GM13977 (cell line): ENCODE results near the gene LMTK2.
A peak's percentile ranks its signal among the peaks of the same experiment; 100 is the strongest.

Source experiments
- DNase-seq: peaks from one replicate; pipeline ENCODE4 v3.0.0; 2012; ENCODE audit warnings: low spot score
- in situ Hi-C: fragments of 300-500 bp; cut with MboI; formaldehyde crosslinking; loops from one replicate; pipeline ENCODE4 v1.12.0; 2022; ENCODE audit warnings: low sequenced_read_pairs, low pct_unique_long_range_greater_than_20kb, mixed read lengths, inconsistent platforms; ENCODE audit not compliant: unreplicated experiment
- TF ChIP-seq, protein P1 (sequence below): IDR thresholded peaks from 2 replicates; pipeline ENCODE4 v1.5.1; 2012; ENCODE audit warnings: mild to moderate bottlenecking, control low read depth; ENCODE audit not compliant: insufficient read depth; ENCODE audit errors: extremely low read depth, missing control alignments

Gene LMTK2

GRCh38 chr7:98162758-98163157, 56.1 kb downstream of the LMTK2 start:
- in situ Hi-C loops: loop anchor here (10.0 kb wide), 1 partner anchor 138 kb away; no protein-coding TSS in a partner anchor
- TF ChIP-seq, protein P1, sequence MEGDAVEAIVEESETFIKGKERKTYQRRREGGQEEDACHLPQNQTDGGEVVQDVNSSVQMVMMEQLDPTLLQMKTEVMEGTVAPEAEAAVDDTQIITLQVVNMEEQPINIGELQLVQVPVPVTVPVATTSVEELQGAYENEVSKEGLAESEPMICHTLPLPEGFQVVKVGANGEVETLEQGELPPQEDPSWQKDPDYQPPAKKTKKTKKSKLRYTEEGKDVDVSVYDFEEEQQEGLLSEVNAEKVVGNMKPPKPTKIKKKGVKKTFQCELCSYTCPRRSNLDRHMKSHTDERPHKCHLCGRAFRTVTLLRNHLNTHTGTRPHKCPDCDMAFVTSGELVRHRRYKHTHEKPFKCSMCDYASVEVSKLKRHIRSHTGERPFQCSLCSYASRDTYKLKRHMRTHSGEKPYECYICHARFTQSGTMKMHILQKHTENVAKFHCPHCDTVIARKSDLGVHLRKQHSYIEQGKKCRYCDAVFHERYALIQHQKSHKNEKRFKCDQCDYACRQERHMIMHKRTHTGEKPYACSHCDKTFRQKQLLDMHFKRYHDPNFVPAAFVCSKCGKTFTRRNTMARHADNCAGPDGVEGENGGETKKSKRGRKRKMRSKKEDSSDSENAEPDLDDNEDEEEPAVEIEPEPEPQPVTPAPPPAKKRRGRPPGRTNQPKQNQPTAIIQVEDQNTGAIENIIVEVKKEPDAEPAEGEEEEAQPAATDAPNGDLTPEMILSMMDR: no peak
- no peak for DNase-seq

DNA sequence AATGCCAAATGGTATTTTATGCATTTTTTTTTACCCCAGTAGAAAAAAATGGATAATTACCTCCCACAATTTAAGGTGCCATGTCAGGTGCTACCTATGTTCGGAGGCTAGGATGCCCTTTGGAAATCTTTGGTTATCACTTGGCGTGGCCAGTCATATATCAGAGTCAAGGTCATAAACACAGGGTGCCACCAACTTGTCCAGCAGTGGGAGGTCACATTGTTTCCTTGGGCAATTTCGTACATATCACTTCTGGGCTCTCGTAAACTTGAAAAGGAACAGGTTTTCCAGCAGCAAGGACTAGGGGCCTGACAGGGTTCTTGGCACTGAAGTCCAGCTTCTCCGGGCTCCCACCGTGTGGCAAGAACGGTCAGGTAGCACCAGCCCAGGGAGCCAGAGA, 56.6 kb downstream of the LMTK2 start:
- TF ChIP-seq, protein P1: no peak
- DNase-seq: no peak
- in situ Hi-C loops: loop anchor here (10.0 kb wide), 1 partner anchor 138 kb away; no protein-coding TSS in a partner anchor

DNA sequence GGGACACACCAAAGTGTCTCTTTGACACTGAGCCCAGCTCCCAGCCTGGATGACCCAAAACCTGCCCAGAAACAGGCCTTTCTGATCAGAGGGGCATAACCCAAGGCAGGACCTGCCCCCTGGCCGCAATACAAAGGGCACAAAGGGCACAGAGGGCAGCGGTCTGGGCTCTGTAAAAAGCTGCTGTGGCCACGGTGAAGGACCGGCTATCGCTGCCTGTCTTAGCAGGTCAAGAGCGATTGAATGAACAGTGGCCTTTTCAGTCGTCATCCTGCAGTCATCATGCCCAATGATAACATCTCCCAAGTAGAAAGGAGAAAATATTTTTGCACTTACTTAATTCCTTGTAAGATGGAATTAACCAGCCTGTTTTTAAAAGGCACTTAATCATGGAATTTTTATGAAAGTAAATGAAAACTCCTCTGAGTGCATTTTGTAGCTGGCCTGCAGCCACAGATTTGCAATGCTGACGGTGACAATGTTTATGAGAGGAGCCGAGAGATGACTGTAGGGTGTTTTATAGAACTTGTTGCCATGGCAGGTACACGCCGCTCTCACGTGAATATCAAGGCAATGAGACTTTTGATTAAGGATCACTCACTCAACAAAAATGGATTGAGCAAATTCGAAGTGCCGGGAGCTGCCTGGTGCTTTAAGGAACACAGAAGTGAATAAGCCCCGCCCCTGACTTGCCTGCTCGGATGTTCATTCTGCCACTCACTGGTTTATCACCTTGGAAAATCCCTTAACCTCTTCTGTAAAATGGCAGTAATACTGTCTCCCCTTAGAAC, 57.2 kb downstream of the LMTK2 start:
- in situ Hi-C loops: loop anchor here (10.0 kb wide), 1 partner anchor 139 kb away; no protein-coding TSS in a partner anchor
- TF ChIP-seq, protein P1: no peak
- DNase-seq: no peak

DNA sequence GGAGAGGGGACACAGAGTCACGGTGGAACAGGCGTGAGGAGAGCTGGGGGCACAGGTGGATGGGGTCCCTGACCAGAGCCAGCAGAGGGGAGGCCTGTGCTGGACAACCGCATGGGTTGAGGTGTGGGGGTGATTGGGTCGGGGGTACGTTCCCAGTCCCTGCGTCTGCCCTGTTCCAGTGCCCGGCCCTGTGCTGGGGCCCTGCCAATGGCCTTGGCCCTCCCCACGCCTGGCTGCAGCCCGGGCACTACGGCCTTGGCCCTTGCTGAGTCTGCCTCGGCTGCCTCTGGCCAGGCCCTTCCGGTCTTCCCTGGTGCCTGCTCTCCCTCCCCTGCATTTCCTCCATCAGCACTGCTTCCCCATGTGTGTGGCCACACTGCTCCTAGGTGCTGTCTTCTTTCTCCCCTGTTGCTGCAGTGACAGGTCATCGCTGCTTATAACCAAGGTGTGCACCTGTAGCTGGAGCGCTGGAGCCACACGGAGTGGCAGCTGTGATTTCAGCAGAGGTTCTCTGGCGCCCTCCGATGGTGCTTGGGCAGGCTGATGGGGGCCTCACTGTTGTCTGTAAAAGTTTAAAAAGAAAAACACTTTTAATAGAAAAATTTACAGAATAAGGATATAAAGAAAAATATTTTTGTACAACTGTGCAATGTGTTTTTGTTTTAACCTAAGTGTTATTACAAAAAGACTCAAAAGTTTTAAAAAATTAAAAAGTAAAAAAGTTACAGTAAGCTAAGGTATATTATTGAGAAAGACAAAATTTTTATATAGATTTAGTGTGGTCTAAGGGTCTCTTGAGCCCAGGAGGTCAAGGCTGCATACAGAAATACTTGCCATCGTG, 59.4 kb downstream of the LMTK2 start:
- peak; percentile 68 for DNase-seq
- in situ Hi-C loops: loop anchor here (10.0 kb wide), 1 partner anchor 141 kb away; no protein-coding TSS in a partner anchor
- TF ChIP-seq, protein P1: peak; percentile 66

DNA sequence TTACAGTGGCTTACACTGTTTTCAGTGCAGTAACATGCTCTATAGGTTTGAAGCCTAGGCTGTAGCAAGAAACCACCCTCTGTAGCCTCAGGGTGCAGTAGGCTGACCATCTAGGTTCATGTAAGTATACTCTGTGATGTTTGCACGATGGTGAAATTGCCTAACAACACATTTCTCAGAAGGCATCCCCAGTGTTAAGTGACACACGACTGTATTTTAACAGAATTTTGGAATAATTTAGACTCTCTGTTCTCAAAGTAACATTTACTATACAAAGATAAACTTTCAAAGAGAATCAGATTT, 60.0 kb downstream of the LMTK2 start:
- DNase-seq: no peak
- TF ChIP-seq, protein P1: no peak
- in situ Hi-C loops: loop anchor here (10.0 kb wide), 1 partner anchor 142 kb away; no protein-coding TSS in a partner anchor

GRCh38 chr7:98167653-98168052, 61.0 kb downstream of the LMTK2 start:
- TF ChIP-seq, protein P1: no peak
- DNase-seq: no peak
- in situ Hi-C loops: loop anchor here (10.0 kb wide), 1 partner anchor 143 kb away; no protein-coding TSS in a partner anchor
